ENCODE data around the gene PLK5. TPM values are rescaled to one million over a fixed set of nuclear protein-coding genes. Genes with fewer than 3 reads are reported as not detected.
"Not testable (repeated sequence)": the region's sequence is repeated elsewhere in the genome, so short reads cannot be mapped to it uniquely, and the experiment has no call there.

PLK5 gene
- total RNA-seq, 1 donor, result not detected

- no peak for DNase-seq (ENCODE audit: low read depth)
- H3K4me3 ChIP-seq (ENCODE audit: low read depth, low read length), result no peak overlapping the region
- TF ChIP-seq CTCF (IDR thresholded peaks at IDR 0.05; ENCODE audit: insufficient read depth, low read length), result no peak
Measured at GRCh38 chr19:1516395-1516753, 7.5 kb upstream of the PLK5 start.

- H3K4me3 ChIP-seq (ENCODE audit: low read depth, low read length), result no peak overlapping the region
- TF ChIP-seq CTCF (IDR thresholded peaks at IDR 0.05; ENCODE audit: insufficient read depth, low read length), result no peak
- no peak for DNase-seq (ENCODE audit: low read depth)
Measured at GRCh38 chr19:1518471-1518870, 5.4 kb upstream of the PLK5 start.

- DNase-seq (ENCODE audit: low read depth); H3K4me3 ChIP-seq (ENCODE audit: low read depth, low read length): not testable (repeated sequence)
Measured at GRCh38 chr19:1519802-1520201, 4.1 kb upstream of the PLK5 start.

GRCh38 chr19:1520203-1520780 is 3.6 kb upstream of the PLK5 start:
- TF ChIP-seq CTCF (IDR thresholded peaks at IDR 0.05; ENCODE audit: insufficient read depth, low read length), result no peak
- DNase-seq (ENCODE audit: low read depth), result no peak
- no peak overlapping the region for H3K4me3 ChIP-seq (ENCODE audit: low read depth, low read length)

- DNase-seq (ENCODE audit: low read depth), result no peak
- no peak for TF ChIP-seq CTCF (IDR thresholded peaks at IDR 0.05; ENCODE audit: insufficient read depth, low read length)
- H3K4me3 ChIP-seq (ENCODE audit: low read depth, low read length), result no peak overlapping the region
Measured at GRCh38 chr19:1521636-1522035, 2.2 kb upstream of the PLK5 start.

- no peak overlapping the region for H3K4me3 ChIP-seq (ENCODE audit: low read depth, low read length)
- no peak for TF ChIP-seq CTCF (IDR thresholded peaks at IDR 0.05; ENCODE audit: insufficient read depth, low read length)
- no peak for DNase-seq (ENCODE audit: low read depth)
Measured at GRCh38 chr19:1522061-1522460, 1.8 kb upstream of the PLK5 start.

- no peak for DNase-seq (ENCODE audit: low read depth)
- H3K4me3 ChIP-seq (ENCODE audit: low read depth, low read length), result no peak overlapping the region
- no peak for TF ChIP-seq CTCF (IDR thresholded peaks at IDR 0.05; ENCODE audit: insufficient read depth, low read length)
Measured at GRCh38 chr19:1522838-1523237, 1.0 kb upstream of the PLK5 start.

Data from fibroblast of the aortic adventitia (primary cell).